GM12875 (cell line): Measurements from ENCODE around the gene HOXA6.

Source experiments
- H3K4me3 ChIP-seq: one replicate; pipeline ENCODE4 v1.5.1; 2011; ENCODE audit warnings: low read depth, low read length, control low read depth
- CTCF ChIP-seq: IDR thresholded peaks from 2 replicates; pipeline ENCODE4 v1.5.1; 2011; ENCODE audit warnings: low read depth, mild to moderate bottlenecking, control low read depth, inconsistent platforms, low read length, moderate library complexity, borderline replicate concordance; ENCODE audit not compliant: insufficient read depth

HOXA6 gene

GRCh38 chr7:27148756-27149641 is 1.4 kb upstream of the HOXA6 start:
- no peak for TF ChIP-seq CTCF
- H3K4me3 ChIP-seq = no peak overlapping the region

GRCh38 chr7:27148031-27148755 is 619 bp upstream of the HOXA6 start:
- H3K4me3 ChIP-seq = no peak overlapping the region
- TF ChIP-seq CTCF = no peak

GRCh38 chr7:27146491-27147198 is 929 bp downstream of the HOXA6 start:
- H3K4me3 ChIP-seq = no peak overlapping the region
- no peak for TF ChIP-seq CTCF

GRCh38 chr7:27145914-27146412 is 1.6 kb downstream of the HOXA6 start:
- H3K4me3 ChIP-seq = no peak overlapping the region

GRCh38 chr7:27145165-27145913 is 2.2 kb downstream of the HOXA6 start:
- no peak overlapping the region for H3K4me3 ChIP-seq
- no peak for TF ChIP-seq CTCF

More at GRCh38 chr7:27145914-27146412, 1.6 kb downstream of the HOXA6 start:
- TF ChIP-seq CTCF = no peak

- no peak overlapping the region for H3K4me3 ChIP-seq
These were observed 2.8 kb downstream of the HOXA6 start for GRCh38 chr7:27144781-27145164.

More at GRCh38 chr7:27144781-27145164, 2.8 kb downstream of the HOXA6 start:
- no peak for TF ChIP-seq CTCF
